D341Med (cell line): ENCODE data around the gene SLC6A20.

Source experiments
- DNase-seq: peaks from one replicate; pipeline ENCODE4 v3.0.0; 2012; ENCODE audit warnings: low spot score

The SLC6A20 gene

GRCh38 chr3:45719655-45720487 lies 76.5 kb downstream of the SLC6A20 start:
- DNase-seq = no peak

- DNase-seq = no peak
These were observed 79.5 kb downstream of the SLC6A20 start for GRCh38 chr3:45716790-45717336.

GRCh38 chr3:45715945-45716344 lies 80.4 kb downstream of the SLC6A20 start:
- no peak for DNase-seq

- DNase-seq = no peak
These were observed 83.8 kb downstream of the SLC6A20 start for GRCh38 chr3:45712434-45713110.

- DNase-seq = no peak
These were observed 84.4 kb downstream of the SLC6A20 start for GRCh38 chr3:45711931-45712330.

GRCh38 chr3:45705839-45706808 lies 90.2 kb downstream of the SLC6A20 start:
- DNase-seq = no peak
